Measurements from ENCODE around the gene MDM4.
"Not testable (repeated sequence)": the region's sequence is repeated elsewhere in the genome, so short reads cannot be mapped to it uniquely, and the experiment has no call there.

The MDM4 gene

GRCh38 chr1:204521941-204522521, 5.8 kb downstream of the MDM4 start:
- peaks cover 43% of the 10 kb centered on the region for H3K36me3 ChIP-seq (ENCODE audit: control insufficient read depth, insufficient read depth, low read length)
- H3K9ac ChIP-seq (ENCODE audit: low read depth, low read length); H3K27me3 ChIP-seq (ENCODE audit: control insufficient read depth, insufficient read depth, low read length); H3K27ac ChIP-seq (ENCODE audit: low read depth, low read length); H3K4me3 ChIP-seq (ENCODE audit: low read depth, low read length); H3K4me1 ChIP-seq (ENCODE audit: control insufficient read depth, insufficient read depth, low read length); H3K9me3 ChIP-seq (ENCODE audit: control insufficient read depth, insufficient read depth, low read length): not testable (repeated sequence)

- no peak overlapping the region for H3K27ac ChIP-seq (ENCODE audit: low read depth, low read length)
- H3K9ac ChIP-seq (ENCODE audit: low read depth, low read length) = no peak overlapping the region
- H3K9me3 ChIP-seq (ENCODE audit: control insufficient read depth, insufficient read depth, low read length) = no peaks in the 10 kb centered on the region
- no peaks in the 10 kb centered on the region for H3K4me1 ChIP-seq (ENCODE audit: control insufficient read depth, insufficient read depth, low read length)
- H3K27me3 ChIP-seq (ENCODE audit: control insufficient read depth, insufficient read depth, low read length) = no peaks in the 10 kb centered on the region
- H3K36me3 ChIP-seq (ENCODE audit: control insufficient read depth, insufficient read depth, low read length) = peaks cover 48% of the 10 kb centered on the region
- no peak overlapping the region for H3K4me3 ChIP-seq (ENCODE audit: low read depth, low read length)
Observed at GRCh38 chr1:204523605-204524215, 7.5 kb downstream of the MDM4 start.

- peak overlapping the region; percentile 5 for H3K27ac ChIP-seq (ENCODE audit: low read depth, low read length)
- no peaks in the 10 kb centered on the region for H3K27me3 ChIP-seq (ENCODE audit: control insufficient read depth, insufficient read depth, low read length)
- H3K4me1 ChIP-seq (ENCODE audit: control insufficient read depth, insufficient read depth, low read length) = no peaks in the 10 kb centered on the region
- H3K36me3 ChIP-seq (ENCODE audit: control insufficient read depth, insufficient read depth, low read length) = peaks cover 58% of the 10 kb centered on the region
- H3K9me3 ChIP-seq (ENCODE audit: control insufficient read depth, insufficient read depth, low read length) = no peaks in the 10 kb centered on the region
- 0 out of 2 replicates have a peak overlapping the region, but pooled peaks have one; percentile 4 for H3K9ac ChIP-seq (ENCODE audit: low read depth, low read length)
- no peak overlapping the region for H3K4me3 ChIP-seq (ENCODE audit: low read depth, low read length)
Observed at GRCh38 chr1:204524986-204525385, 8.8 kb downstream of the MDM4 start.

DNA sequence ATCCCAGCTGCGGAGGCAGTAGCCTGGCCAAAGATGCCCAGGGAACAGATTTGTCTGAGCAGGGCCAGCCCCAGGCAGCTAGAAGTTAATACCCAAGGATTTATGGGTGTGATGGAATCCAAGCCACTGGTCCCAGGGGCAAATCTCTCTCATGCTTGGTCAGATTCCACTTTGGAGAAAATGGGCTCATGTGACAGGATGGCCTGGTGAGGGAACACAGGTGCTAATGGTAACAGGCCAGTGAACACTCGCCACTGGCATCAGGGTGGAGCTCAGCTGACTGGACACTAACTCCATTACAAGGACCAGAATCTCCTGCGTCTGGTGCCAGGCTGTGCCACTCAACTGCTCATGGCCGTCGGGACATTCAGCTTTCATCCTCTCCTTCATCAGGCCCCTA, 12.0 kb downstream of the MDM4 start:
- Histone ChIP-seq H3K27ac (ENCODE audit: low read depth, low read length) (no peak overlapping the region), H3K9ac (ENCODE audit: low read depth, low read length) (no peak overlapping the region), H3K9me3 (ENCODE audit: control insufficient read depth, insufficient read depth, low read length) (no peaks in the 10 kb centered on the region), H3K27me3 (ENCODE audit: control insufficient read depth, insufficient read depth, low read length) (no peaks in the 10 kb centered on the region), H3K36me3 (ENCODE audit: control insufficient read depth, insufficient read depth, low read length) (peaks cover 90% of the 10 kb centered on the region), H3K4me3 (ENCODE audit: low read depth, low read length) (no peak overlapping the region), H3K4me1 (ENCODE audit: control insufficient read depth, insufficient read depth, low read length) (no peaks in the 10 kb centered on the region)

DNA sequence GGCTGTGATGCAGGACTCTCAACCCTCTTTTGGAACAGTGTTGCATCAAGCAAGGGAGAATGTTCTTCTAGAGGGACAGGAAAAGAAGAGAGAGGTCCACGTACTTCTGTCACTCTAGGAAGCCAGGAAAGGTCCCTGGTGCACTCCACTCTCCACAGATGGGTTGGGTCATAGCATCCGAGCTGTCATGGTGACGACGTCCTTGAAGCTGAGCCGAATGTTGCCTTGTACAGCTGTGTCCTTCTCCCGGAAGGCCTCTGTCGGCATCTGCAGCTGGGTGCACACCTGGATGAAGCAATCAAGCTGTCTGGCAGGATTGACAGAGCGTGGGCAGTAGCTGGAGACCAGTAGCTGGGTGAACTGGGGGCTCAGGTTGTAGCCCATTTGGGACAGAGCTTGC, 12.5 kb downstream of the MDM4 start:
- H3K4me1 ChIP-seq (ENCODE audit: control insufficient read depth, insufficient read depth, low read length) = no peaks in the 10 kb centered on the region
- peaks cover 92% of the 10 kb centered on the region for H3K36me3 ChIP-seq (ENCODE audit: control insufficient read depth, insufficient read depth, low read length)
- H3K27me3 ChIP-seq (ENCODE audit: control insufficient read depth, insufficient read depth, low read length) = no peaks in the 10 kb centered on the region
- no peak overlapping the region for H3K9ac ChIP-seq (ENCODE audit: low read depth, low read length)
- H3K4me3 ChIP-seq (ENCODE audit: low read depth, low read length) = no peak overlapping the region
- no peaks in the 10 kb centered on the region for H3K9me3 ChIP-seq (ENCODE audit: control insufficient read depth, insufficient read depth, low read length)
- no peak overlapping the region for H3K27ac ChIP-seq (ENCODE audit: low read depth, low read length)

GRCh38 chr1:204529371-204529895, 13.2 kb downstream of the MDM4 start:
- H3K27me3 ChIP-seq (ENCODE audit: control insufficient read depth, insufficient read depth, low read length) = no peaks in the 10 kb centered on the region
- H3K4me1 ChIP-seq (ENCODE audit: control insufficient read depth, insufficient read depth, low read length) = no peaks in the 10 kb centered on the region
- no peak overlapping the region for H3K9ac ChIP-seq (ENCODE audit: low read depth, low read length)
- H3K9me3 ChIP-seq (ENCODE audit: control insufficient read depth, insufficient read depth, low read length) = no peaks in the 10 kb centered on the region
- no peak overlapping the region for H3K27ac ChIP-seq (ENCODE audit: low read depth, low read length)
- H3K4me3 ChIP-seq (ENCODE audit: low read depth, low read length) = no peak overlapping the region
- peaks cover 94% of the 10 kb centered on the region for H3K36me3 ChIP-seq (ENCODE audit: control insufficient read depth, insufficient read depth, low read length)

- Histone ChIP-seq H3K4me1 (ENCODE audit: control insufficient read depth, insufficient read depth, low read length) (no peaks in the 10 kb centered on the region), H3K9me3 (ENCODE audit: control insufficient read depth, insufficient read depth, low read length) (no peaks in the 10 kb centered on the region), H3K36me3 (ENCODE audit: control insufficient read depth, insufficient read depth, low read length) (peaks cover 88% of the 10 kb centered on the region), H3K9ac (ENCODE audit: low read depth, low read length) (no peak overlapping the region), H3K4me3 (ENCODE audit: low read depth, low read length) (no peak overlapping the region), H3K27me3 (ENCODE audit: control insufficient read depth, insufficient read depth, low read length) (no peaks in the 10 kb centered on the region), H3K27ac (ENCODE audit: low read depth, low read length) (no peak overlapping the region)
Observed at GRCh38 chr1:204530932-204531331, 14.7 kb downstream of the MDM4 start.

GRCh38 chr1:204532832-204533231, 16.6 kb downstream of the MDM4 start:
- no peaks in the 10 kb centered on the region for H3K9me3 ChIP-seq (ENCODE audit: control insufficient read depth, insufficient read depth, low read length)
- H3K36me3 ChIP-seq (ENCODE audit: control insufficient read depth, insufficient read depth, low read length) = peaks cover 87% of the 10 kb centered on the region
- H3K4me3 ChIP-seq (ENCODE audit: low read depth, low read length) = no peak overlapping the region
- H3K27me3 ChIP-seq (ENCODE audit: control insufficient read depth, insufficient read depth, low read length) = no peaks in the 10 kb centered on the region
- no peak overlapping the region for H3K27ac ChIP-seq (ENCODE audit: low read depth, low read length)
- no peak overlapping the region for H3K9ac ChIP-seq (ENCODE audit: low read depth, low read length)
- no peaks in the 10 kb centered on the region for H3K4me1 ChIP-seq (ENCODE audit: control insufficient read depth, insufficient read depth, low read length)

- no peak overlapping the region for H3K9ac ChIP-seq (ENCODE audit: low read depth, low read length)
- H3K27me3 ChIP-seq (ENCODE audit: control insufficient read depth, insufficient read depth, low read length) = no peaks in the 10 kb centered on the region
- peaks cover 4% of the 10 kb centered on the region; the same call in 1 of the 2 replicates for H3K4me1 ChIP-seq (ENCODE audit: control insufficient read depth, insufficient read depth, low read length)
- H3K9me3 ChIP-seq (ENCODE audit: control insufficient read depth, insufficient read depth, low read length) = no peaks in the 10 kb centered on the region
- no peak overlapping the region for H3K27ac ChIP-seq (ENCODE audit: low read depth, low read length)
- no peak overlapping the region for H3K4me3 ChIP-seq (ENCODE audit: low read depth, low read length)
- peaks cover 94% of the 10 kb centered on the region for H3K36me3 ChIP-seq (ENCODE audit: control insufficient read depth, insufficient read depth, low read length)
Observed at GRCh38 chr1:204541626-204542025, 25.4 kb downstream of the MDM4 start.

DNA sequence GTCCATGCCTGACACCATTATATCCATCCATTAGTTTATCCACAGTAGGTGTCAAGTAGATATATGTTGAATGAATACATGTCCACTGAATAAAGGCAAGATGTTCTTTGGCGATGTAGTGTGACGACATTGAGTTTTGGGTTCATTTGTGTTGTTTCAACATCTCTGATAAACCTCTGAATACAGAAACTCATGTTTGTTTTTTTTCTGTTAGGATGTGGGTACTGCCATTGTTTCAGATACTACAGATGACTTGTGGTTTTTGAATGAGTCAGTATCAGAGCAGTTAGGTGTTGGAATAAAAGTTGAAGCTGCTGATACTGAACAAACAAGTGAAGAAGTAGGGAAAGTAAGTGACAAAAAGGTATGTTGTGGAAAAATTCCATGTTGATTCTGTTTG, 28.1 kb downstream of the MDM4 start:
- H3K27me3 ChIP-seq (ENCODE audit: control insufficient read depth, insufficient read depth, low read length) = no peaks in the 10 kb centered on the region
- H3K27ac ChIP-seq (ENCODE audit: low read depth, low read length) = no peak overlapping the region
- peaks cover 4% of the 10 kb centered on the region; the same call in 1 of the 2 replicates for H3K4me1 ChIP-seq (ENCODE audit: control insufficient read depth, insufficient read depth, low read length)
- no peak overlapping the region for H3K4me3 ChIP-seq (ENCODE audit: low read depth, low read length)
- H3K9me3 ChIP-seq (ENCODE audit: control insufficient read depth, insufficient read depth, low read length) = no peaks in the 10 kb centered on the region
- H3K36me3 ChIP-seq (ENCODE audit: control insufficient read depth, insufficient read depth, low read length) = peaks cover 97% of the 10 kb centered on the region
- H3K9ac ChIP-seq (ENCODE audit: low read depth, low read length) = no peak overlapping the region

DNA sequence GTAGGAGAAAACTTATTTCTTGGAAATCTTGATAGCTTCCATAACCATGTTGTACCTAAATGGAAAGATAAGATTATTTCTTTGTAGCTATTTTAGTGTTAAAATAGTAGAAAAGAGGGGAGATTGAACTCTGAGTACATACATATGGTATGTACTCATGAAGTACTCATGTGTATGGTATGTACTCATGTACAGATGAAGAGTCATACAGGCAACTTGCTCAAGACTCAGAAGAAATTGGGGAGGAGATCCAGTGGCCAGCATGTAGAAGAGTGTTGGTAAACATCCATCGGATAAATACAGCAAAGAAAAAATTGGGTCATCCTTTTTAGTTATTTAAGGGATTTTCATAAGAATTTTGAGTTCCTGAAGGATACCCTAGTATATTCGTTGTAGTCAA, 29.0 kb downstream of the MDM4 start:
- no peaks in the 10 kb centered on the region for H3K9me3 ChIP-seq (ENCODE audit: control insufficient read depth, insufficient read depth, low read length)
- H3K4me1 ChIP-seq (ENCODE audit: control insufficient read depth, insufficient read depth, low read length) = peaks cover 4% of the 10 kb centered on the region; the same call in 1 of the 2 replicates
- H3K27me3 ChIP-seq (ENCODE audit: control insufficient read depth, insufficient read depth, low read length) = no peaks in the 10 kb centered on the region
- H3K36me3 ChIP-seq (ENCODE audit: control insufficient read depth, insufficient read depth, low read length) = peaks cover 98% of the 10 kb centered on the region
- H3K4me3 ChIP-seq (ENCODE audit: low read depth, low read length) = no peak overlapping the region
- no peak overlapping the region for H3K9ac ChIP-seq (ENCODE audit: low read depth, low read length)
- H3K27ac ChIP-seq (ENCODE audit: low read depth, low read length) = no peak overlapping the region

All from HUES48 (cell line).